HCT116 (cell line): ENCODE results near the gene NAPB. TPM values are rescaled to one million over a fixed set of nuclear protein-coding genes. Genes with fewer than 3 reads are reported as not detected.

Source experiments
- ATAC-seq: fragments of 200-7000 bp; cut with Tn5 transposase; 2 replicates; pipeline ENCODE4 v1.9.1; 2020; ENCODE audit warnings: mild to moderate bottlenecking, moderate library complexity
- BruUV-seq: library from RNA; stranded (reverse); fragments of 400-500 nt; replicated peaks from 2 replicates; lab custom pipeline; 2021; lab: Mats Ljungman, UMichigan
- CTCF ChIA-PET: fragments of 300-600 bp; sonication (Branson Sonifier 250); formaldehyde crosslinking; loops from one replicate; lab custom pipeline; 2021; ENCODE audit warnings: antibody characterized with exemption; lab: Charles Lee
- POLR2A ChIA-PET: fragments of 300-600, 350-600 bp; sonication (Branson Sonifier 250); formaldehyde crosslinking; loops from one replicate; lab custom pipeline; 2021; ENCODE audit warnings: antibody characterized with exemption; lab: Charles Lee
- RAD21 ChIA-PET, 2 experiments: fragments of 300-600 bp; sonication (Branson Sonifier 250); formaldehyde crosslinking; loops; one replicate each; lab custom pipeline; 2023; ENCODE audit warnings: low total read pairs in 2 of 2; ENCODE audit not compliant: uncharacterized antibody in 2 of 2, unreplicated experiment in 2 of 2, low non-redundant PET in 1 of 2; lab: Charles Lee
- DNase-seq: peaks from one replicate; pipeline ENCODE4 v3.0.0-alpha.2; 2010; ENCODE audit warnings: low read depth, low spot score
- H2AFZ ChIP-seq: fragments of 200-600 bp; shearing (Covaris generic), sonication (generic); 2 replicates; pipeline ENCODE4 v1.6.1; 2017; ENCODE audit warnings: low read depth, mixed run types, mixed read lengths, antibody characterized with exemption, low read length; ENCODE audit not compliant: poor library complexity, severe bottlenecking
- H3K27ac ChIP-seq: 2 replicates; pipeline ENCODE4 v1.5.1; 2012; ENCODE audit warnings: low read depth, low read length
- H3K27me3 ChIP-seq: fragments of 200-600 bp; sonication (generic); 2 replicates; pipeline ENCODE4 v1.6.1; 2016; ENCODE audit warnings: mixed run types, low read length, mixed read lengths; ENCODE audit not compliant: insufficient read depth
- H3K36me3 ChIP-seq, 2 experiments: fragments of 200-500 bp in 1 of 2; fragments of 200-600 bp in 1 of 2; sonication (Bioruptor generic) in 1 of 2; sonication (generic) in 1 of 2; 2 replicates each; pipeline versions ENCODE4 v1.5.1 to v1.6.1; 2014 to 2016; ENCODE audit warnings: low read length in 2 of 2, inconsistent platforms in 1 of 2, mixed read lengths in 1 of 2, mixed run types in 1 of 2; ENCODE audit not compliant: insufficient read depth in 2 of 2, control insufficient read depth in 1 of 2
- H3K4me1 ChIP-seq, 2 experiments: fragments of 200-600 bp in 1 of 2; sonication (generic) in 1 of 2; 2 replicates each; pipeline versions ENCODE4 v1.5.1 to v1.6.1; 2012 to 2017; ENCODE audit warnings: low read length in 2 of 2, inconsistent platforms in 1 of 2, mild to moderate bottlenecking in 1 of 2, mixed read lengths in 1 of 2, mixed run types in 1 of 2, moderate library complexity in 1 of 2; ENCODE audit not compliant: insufficient read depth in 2 of 2, control insufficient read depth in 1 of 2
- H3K4me2 ChIP-seq: fragments of 200-600 bp; sonication (generic); 2 replicates; pipeline ENCODE4 v1.6.1; 2017; ENCODE audit warnings: mixed run types, low read length, mixed read lengths
- H3K4me3 ChIP-seq, 2 experiments: fragments of 200-600 bp in 1 of 2; sonication (generic) in 1 of 2; replicated peaks in 1 of 2; 2 replicates each; pipeline ENCODE4 v1.5.1; 2011 to 2016; ENCODE audit warnings: low read length in 2 of 2, control low read depth in 1 of 2, low read depth in 1 of 2, mild to moderate bottlenecking in 1 of 2, mixed read lengths in 1 of 2, mixed run types in 1 of 2
- H3K79me2 ChIP-seq: fragments of 200-600 bp; sonication (generic); 2 replicates; pipeline ENCODE4 v1.6.1; 2017; ENCODE audit warnings: mild to moderate bottlenecking, mixed run types, low read length, moderate library complexity, mixed read lengths; ENCODE audit not compliant: insufficient read depth
- H3K9ac ChIP-seq: fragments of 200-600 bp; sonication (generic); 2 replicates; pipeline ENCODE4 v1.6.1; 2016; ENCODE audit warnings: low read length, mixed read lengths
- H3K9me2 ChIP-seq: fragments of 200-600 bp; sonication (generic), shearing (Covaris generic); 2 replicates; pipeline ENCODE4 v1.6.1; 2017; ENCODE audit warnings: mixed run types, mild to moderate bottlenecking, moderate library complexity; ENCODE audit not compliant: insufficient read depth
- H3K9me3 ChIP-seq, 2 experiments: fragments of 200-500 bp in 1 of 2; fragments of 200-600 bp in 1 of 2; sonication (Bioruptor generic) in 1 of 2; sonication (generic) in 1 of 2; 2 replicates each; pipeline ENCODE4 v1.6.1; 2014 to 2017; ENCODE audit warnings: low read length in 2 of 2, mixed read lengths in 2 of 2, inconsistent platforms in 1 of 2, low read depth in 1 of 2, mild to moderate bottlenecking in 1 of 2, mixed run types in 1 of 2, moderate library complexity in 1 of 2; ENCODE audit not compliant: control insufficient read depth in 1 of 2, insufficient read depth in 1 of 2
- H4K20me1 ChIP-seq: fragments of 200-600 bp; sonication (generic), shearing (Covaris generic); 2 replicates; pipeline ENCODE4 v1.6.1; 2017; ENCODE audit warnings: mixed run types, mild to moderate bottlenecking, moderate library complexity; ENCODE audit not compliant: insufficient read depth
- CEBPB ChIP-seq: IDR thresholded peaks from 2 replicates; pipeline ENCODE4 v1.6.1; 2012; ENCODE audit warnings: low read depth
- EGR1 ChIP-seq: IDR thresholded peaks from 2 replicates; pipeline ENCODE4 v1.6.1; 2012; ENCODE audit warnings: low read depth
- EZH2 ChIP-seq: fragments of 200-600 bp; sonication (generic); IDR thresholded peaks from 2 replicates; pipeline ENCODE4 v1.6.1; 2017; ENCODE audit warnings: antibody characterized with exemption, mixed run types
- intact Hi-C: fragments of 100-400 bp; cut with micrococcal nuclease; formaldehyde crosslinking; loops from 2 replicates; pipeline ENCODE4 v1.10.0; 2022
- total RNA-seq: library from RNA; stranded (reverse); gene quantifications from one replicate; pipeline ENCODE4 v1.2.1, GENCODE V29; 2021; ENCODE audit not compliant: unreplicated experiment
- TF ChIP-seq, protein P1 (sequence below): IDR thresholded peaks from 2 replicates; pipeline ENCODE4 v1.6.1; 2012
- TF ChIP-seq, protein P2 (sequence below), 3 experiments: fragments of 200-600 bp in 1 of 3; sonication (generic) in 1 of 3; IDR thresholded peaks in 2 of 3; conservative IDR thresholded peaks in 1 of 3; 2 replicates each; pipeline ENCODE4 v1.5.1; 2012 to 2017; ENCODE audit warnings: low read depth in 2 of 3, low read length in 2 of 3, antibody characterized with exemption in 1 of 3, borderline replicate concordance in 1 of 3, control low read depth in 1 of 3, mild to moderate bottlenecking in 1 of 3, mixed read lengths in 1 of 3, mixed run types in 1 of 3, moderate library complexity in 1 of 3; ENCODE audit not compliant: insufficient read depth in 1 of 3
- TF ChIP-seq, protein P3 (sequence below): IDR thresholded peaks from 2 replicates; pipeline ENCODE4 v1.6.1; 2012; ENCODE audit warnings: low read depth

NAPB gene
- total RNA-seq, 1 experiment from 2014 or later = 7.9 TPM

DNA sequence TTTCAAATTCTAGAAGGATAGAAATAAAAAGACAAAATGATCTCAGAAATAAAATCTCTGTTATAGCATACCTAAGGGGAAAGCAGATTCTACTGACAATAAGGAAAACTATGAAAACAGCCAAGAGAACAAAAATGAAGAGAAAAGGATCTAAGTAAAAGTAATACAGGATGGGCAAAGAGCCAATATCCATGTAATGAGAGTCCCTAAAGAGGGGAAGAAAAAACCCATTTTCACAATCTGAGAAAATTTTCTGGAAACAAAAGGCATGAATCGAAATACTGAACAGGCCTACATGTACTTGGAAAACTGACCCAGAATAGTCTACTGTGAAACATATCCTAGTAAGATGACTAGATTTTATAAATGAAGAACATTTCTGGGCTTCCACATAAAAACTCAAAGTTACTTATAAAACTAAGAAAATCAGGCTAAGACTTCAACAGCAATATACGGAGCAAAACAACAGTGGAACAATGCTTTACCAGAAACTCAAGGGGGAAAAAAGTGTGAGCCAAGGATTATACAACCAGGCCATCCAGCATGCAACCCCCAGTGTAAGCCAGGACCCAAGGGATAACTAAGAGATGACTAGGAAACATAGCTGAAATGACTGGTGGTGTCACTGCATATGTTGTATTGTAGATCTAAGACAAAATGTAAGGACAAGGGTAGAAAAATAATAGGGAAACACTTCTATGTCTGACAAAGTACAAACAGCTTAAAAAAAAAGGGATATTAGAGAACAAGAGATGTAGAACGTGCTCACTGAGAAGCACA is 10.2 kb downstream of the NAPB start:
- Histone ChIP-seq H2AFZ (no peak overlapping the region), H3K36me3 (no peaks in the 10 kb centered on the region; a peak in 1 of 4 replicates), H3K27me3 (no peaks in the 10 kb centered on the region), H3K79me2 (peaks cover 99% of the 10 kb centered on the region), H3K4me1 (no peaks in the 10 kb centered on the region), H3K27ac (no peak overlapping the region), H3K9me2 (no peaks in the 10 kb centered on the region), H4K20me1 (peaks cover 5% of the 10 kb centered on the region; the same call in 1 of the 2 replicates), H3K4me3 (no peak overlapping the region), H3K9ac (no peak overlapping the region), H3K9me3 (no peaks in the 10 kb centered on the region), H3K4me2 (no peak overlapping the region)
- CTCF ChIA-PET = no interaction called here
- intact Hi-C loops = loop anchor here (10.0 kb wide), 1 partner anchor 46 kb away; the partner anchor contains the start of gene GZF1
- ATAC-seq (no peak), DNase-seq (no peak)
- RAD21 ChIA-PET = no interaction called here
- no peak for TF ChIP-seq EZH2
- no peak for TF ChIP-seq EGR1
- TF ChIP-seq, protein P1, sequence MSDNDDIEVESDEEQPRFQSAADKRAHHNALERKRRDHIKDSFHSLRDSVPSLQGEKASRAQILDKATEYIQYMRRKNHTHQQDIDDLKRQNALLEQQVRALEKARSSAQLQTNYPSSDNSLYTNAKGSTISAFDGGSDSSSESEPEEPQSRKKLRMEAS = no peak
- TF ChIP-seq CEBPB = no peak
- TF ChIP-seq, protein P2, sequence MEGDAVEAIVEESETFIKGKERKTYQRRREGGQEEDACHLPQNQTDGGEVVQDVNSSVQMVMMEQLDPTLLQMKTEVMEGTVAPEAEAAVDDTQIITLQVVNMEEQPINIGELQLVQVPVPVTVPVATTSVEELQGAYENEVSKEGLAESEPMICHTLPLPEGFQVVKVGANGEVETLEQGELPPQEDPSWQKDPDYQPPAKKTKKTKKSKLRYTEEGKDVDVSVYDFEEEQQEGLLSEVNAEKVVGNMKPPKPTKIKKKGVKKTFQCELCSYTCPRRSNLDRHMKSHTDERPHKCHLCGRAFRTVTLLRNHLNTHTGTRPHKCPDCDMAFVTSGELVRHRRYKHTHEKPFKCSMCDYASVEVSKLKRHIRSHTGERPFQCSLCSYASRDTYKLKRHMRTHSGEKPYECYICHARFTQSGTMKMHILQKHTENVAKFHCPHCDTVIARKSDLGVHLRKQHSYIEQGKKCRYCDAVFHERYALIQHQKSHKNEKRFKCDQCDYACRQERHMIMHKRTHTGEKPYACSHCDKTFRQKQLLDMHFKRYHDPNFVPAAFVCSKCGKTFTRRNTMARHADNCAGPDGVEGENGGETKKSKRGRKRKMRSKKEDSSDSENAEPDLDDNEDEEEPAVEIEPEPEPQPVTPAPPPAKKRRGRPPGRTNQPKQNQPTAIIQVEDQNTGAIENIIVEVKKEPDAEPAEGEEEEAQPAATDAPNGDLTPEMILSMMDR (IDR thresholded peaks at IDR 0.05 in 2 of 3, conservative IDR thresholded peaks at IDR 0.05 in 1 of 3; ENCODE audit: borderline replicate concordance in 1 of 3, insufficient read depth in 1 of 3, low read depth in 2 of 3, low read length in 2 of 3) = no peak
- TF ChIP-seq, protein P3, sequence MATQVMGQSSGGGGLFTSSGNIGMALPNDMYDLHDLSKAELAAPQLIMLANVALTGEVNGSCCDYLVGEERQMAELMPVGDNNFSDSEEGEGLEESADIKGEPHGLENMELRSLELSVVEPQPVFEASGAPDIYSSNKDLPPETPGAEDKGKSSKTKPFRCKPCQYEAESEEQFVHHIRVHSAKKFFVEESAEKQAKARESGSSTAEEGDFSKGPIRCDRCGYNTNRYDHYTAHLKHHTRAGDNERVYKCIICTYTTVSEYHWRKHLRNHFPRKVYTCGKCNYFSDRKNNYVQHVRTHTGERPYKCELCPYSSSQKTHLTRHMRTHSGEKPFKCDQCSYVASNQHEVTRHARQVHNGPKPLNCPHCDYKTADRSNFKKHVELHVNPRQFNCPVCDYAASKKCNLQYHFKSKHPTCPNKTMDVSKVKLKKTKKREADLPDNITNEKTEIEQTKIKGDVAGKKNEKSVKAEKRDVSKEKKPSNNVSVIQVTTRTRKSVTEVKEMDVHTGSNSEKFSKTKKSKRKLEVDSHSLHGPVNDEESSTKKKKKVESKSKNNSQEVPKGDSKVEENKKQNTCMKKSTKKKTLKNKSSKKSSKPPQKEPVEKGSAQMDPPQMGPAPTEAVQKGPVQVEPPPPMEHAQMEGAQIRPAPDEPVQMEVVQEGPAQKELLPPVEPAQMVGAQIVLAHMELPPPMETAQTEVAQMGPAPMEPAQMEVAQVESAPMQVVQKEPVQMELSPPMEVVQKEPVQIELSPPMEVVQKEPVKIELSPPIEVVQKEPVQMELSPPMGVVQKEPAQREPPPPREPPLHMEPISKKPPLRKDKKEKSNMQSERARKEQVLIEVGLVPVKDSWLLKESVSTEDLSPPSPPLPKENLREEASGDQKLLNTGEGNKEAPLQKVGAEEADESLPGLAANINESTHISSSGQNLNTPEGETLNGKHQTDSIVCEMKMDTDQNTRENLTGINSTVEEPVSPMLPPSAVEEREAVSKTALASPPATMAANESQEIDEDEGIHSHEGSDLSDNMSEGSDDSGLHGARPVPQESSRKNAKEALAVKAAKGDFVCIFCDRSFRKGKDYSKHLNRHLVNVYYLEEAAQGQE = no peak
- BruUV-seq = no TSS peak
- POLR2A ChIA-PET = no interaction called here
